Ishikawa (cell line): ENCODE data around the gene TRAK2.

Experiments
- CEBPB ChIP-seq: IDR thresholded peaks from 2 replicates; pipeline ENCODE4 v1.6.1; 2012
- EP300 ChIP-seq: IDR thresholded peaks from 2 replicates; pipeline ENCODE4 v1.6.1; 2012; ENCODE audit warnings: borderline replicate concordance
- USF1 ChIP-seq: IDR thresholded peaks from 2 replicates; pipeline ENCODE4 v1.6.1; 2012
- ZBTB7A ChIP-seq: IDR thresholded peaks from 2 replicates; pipeline ENCODE4 v1.6.1; 2012; ENCODE audit warnings: low read depth

DNA sequence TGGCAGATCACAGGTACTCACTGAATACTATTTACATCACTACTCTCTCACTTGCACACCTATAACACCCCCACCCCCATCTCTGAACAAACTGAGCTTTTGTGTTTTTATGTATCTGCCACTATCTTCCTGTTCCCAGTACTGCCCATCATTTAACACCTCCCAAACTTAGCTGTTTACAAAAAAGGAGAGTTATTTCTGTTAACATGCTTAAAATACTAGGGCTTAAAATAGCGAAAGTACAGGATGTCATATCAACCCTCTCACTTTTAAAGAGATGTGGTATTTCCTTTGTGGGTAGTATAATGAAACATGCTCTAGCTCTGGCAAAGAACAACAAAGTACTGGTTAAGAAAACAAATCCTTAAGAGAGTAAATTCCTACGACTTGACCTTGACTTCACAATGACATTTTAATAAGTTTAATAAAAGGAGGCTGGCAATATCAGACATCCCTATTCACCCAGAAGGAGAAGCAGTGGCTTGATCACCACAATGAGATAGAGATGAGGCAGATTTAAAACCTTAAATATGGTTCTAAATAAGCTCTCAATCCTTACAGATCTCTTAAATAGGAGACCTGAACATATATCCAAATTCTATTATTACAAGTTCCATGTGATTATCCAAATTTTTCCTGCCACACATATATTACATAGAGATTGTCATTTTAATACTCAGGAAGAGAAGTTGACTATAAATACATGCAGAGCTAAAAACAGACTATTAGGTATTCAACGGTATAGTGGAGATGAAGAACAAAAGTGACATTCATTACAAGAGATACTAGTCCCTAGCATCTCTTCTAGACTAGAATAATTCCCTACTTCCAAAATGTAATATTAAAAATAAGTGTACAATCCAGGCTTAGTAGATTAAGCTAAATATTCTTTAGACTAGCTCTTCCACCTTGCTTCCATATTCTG, 36.9 kb downstream of the TRAK2 start:
- TF ChIP-seq USF1 (no peak), EP300 (no peak), ZBTB7A (no peak), CEBPB (no peak)
